Mononuclear cell (primary cell): Measurements from ENCODE around the gene SAP30. TPM values are rescaled to one million over a fixed set of nuclear protein-coding genes. Genes with fewer than 3 reads are reported as not detected.

Experiments
- H3K27me3 ChIP-seq: 2 replicates; pipeline ENCODE4 v1.6.0; 2011; ENCODE audit warnings: low read length, control low read depth; ENCODE audit not compliant: insufficient read depth
- H3K4me1 ChIP-seq: 2 replicates; pipeline ENCODE4 v1.5.1; 2011; ENCODE audit warnings: mild to moderate bottlenecking, low read length, control low read depth; ENCODE audit not compliant: insufficient read depth
- H3K4me3 ChIP-seq: 2 replicates; pipeline ENCODE4 v1.5.1; 2011; ENCODE audit warnings: mild to moderate bottlenecking, low read length, moderate library complexity
- H3K9me3 ChIP-seq: 2 replicates; pipeline ENCODE4 v1.5.1; 2011; ENCODE audit warnings: low read depth, mild to moderate bottlenecking, control low read depth, low read length
- total RNA-seq: library from RNA; depleted of rRNA; stranded (reverse); fragments of >200 nt; gene quantifications from one replicate; pipeline ENCODE4 v1.2.3, GENCODE V29; 2012

SAP30 gene
- total RNA-seq, 1 donor = 5.2 TPM

- H3K4me1 ChIP-seq = peaks cover 58% of the 10 kb centered on the region
- H3K9me3 ChIP-seq = no peaks in the 10 kb centered on the region
- no peak overlapping the region for H3K4me3 ChIP-seq
- H3K27me3 ChIP-seq = no peaks in the 10 kb centered on the region
These were observed 47.9 kb downstream of the SAP30 start for GRCh38 chr4:173418639-173419038.

DNA sequence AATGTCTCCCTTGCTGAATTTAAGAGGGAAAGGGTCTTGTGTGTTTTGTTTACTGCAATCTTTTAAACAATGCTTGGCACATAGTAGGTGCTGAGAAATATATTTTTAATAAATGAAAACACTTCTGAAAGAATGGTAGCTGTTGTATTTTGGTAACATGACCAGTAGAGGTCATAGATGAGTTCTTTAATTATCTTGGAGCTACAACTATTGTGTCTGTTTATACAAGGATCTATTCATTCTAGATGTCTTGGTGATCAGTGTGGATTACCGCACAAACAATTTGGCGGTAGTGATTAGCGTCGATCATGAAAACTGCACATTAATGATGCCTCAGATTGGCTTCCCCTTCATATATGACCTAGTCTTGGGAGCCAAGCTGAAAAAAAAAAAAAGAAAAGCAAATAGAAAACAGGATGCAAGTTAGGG, 49.6 kb downstream of the SAP30 start:
- no peaks in the 10 kb centered on the region for H3K9me3 ChIP-seq
- peaks cover 42% of the 10 kb centered on the region for H3K4me1 ChIP-seq
- H3K27me3 ChIP-seq = no peaks in the 10 kb centered on the region
- no peak overlapping the region for H3K4me3 ChIP-seq

DNA sequence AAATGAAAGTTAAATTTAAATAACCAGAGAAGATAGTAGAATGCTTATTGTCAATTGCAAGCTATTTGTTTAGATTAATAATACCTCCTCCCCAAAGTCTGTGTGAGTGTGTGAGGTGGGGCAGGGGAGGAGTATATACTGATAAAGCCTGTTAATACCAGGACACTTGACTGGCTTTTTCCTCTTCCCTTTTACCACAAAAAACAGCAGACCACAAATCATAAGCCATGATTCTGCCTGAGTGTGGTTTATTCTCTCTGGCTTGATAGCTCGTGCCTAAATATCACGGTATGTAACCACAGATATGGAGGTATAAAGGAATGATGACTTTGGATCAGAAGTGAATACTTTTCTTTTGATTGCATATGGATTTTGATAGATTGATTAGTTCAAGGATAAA, 50.0 kb downstream of the SAP30 start:
- Histone ChIP-seq H3K4me3 (no peak overlapping the region), H3K27me3 (no peaks in the 10 kb centered on the region), H3K4me1 (peaks cover 42% of the 10 kb centered on the region), H3K9me3 (no peaks in the 10 kb centered on the region)

GRCh38 chr4:173424899-173425805, 54.4 kb downstream of the SAP30 start:
- Histone ChIP-seq H3K27me3 (no peaks in the 10 kb centered on the region), H3K4me3 (no peak overlapping the region), H3K9me3 (no peaks in the 10 kb centered on the region), H3K4me1 (peaks cover 7% of the 10 kb centered on the region)

GRCh38 chr4:173426064-173426463, 55.3 kb downstream of the SAP30 start:
- H3K9me3 ChIP-seq = no peaks in the 10 kb centered on the region
- H3K4me1 ChIP-seq = peaks cover 7% of the 10 kb centered on the region
- no peaks in the 10 kb centered on the region for H3K27me3 ChIP-seq
- no peak overlapping the region for H3K4me3 ChIP-seq

Other genes with a start within 250 kb of the SAP30 start
- 11.4 TPM for gene GALNT7, start 202.1 kb upstream of the SAP30 start, total RNA-seq
- 96.1 TPM for gene HMGB2, start 36.6 kb upstream of the SAP30 start, total RNA-seq
- gene SCRG1, start 28.2 kb downstream of the SAP30 start, total RNA-seq = not detected
- not detected for gene HAND2, start 159.3 kb downstream of the SAP30 start, total RNA-seq